Upper lobe of left lung (tissue), 4 donors: ENCODE results near the gene ERI2.

Source experiments
- CTCF ChIP-seq, 6 experiments: fragments of 450-650 bp in 4 of 6; fragments of 200-600 bp in 2 of 6; sonication (generic) in 2 of 6; IDR thresholded peaks; one replicate each; pipeline ENCODE4 v1.5.1; 2016 to 2019; ENCODE audit warnings: antibody characterized with exemption in 6 of 6
- POLR2AphosphoS5 ChIP-seq, 2 donors: sonication (generic); formaldehyde crosslinking; IDR thresholded peaks; one replicate each; pipeline ENCODE4 v1.5.1; 2017; ENCODE audit warnings: antibody characterized with exemption in 2 of 2

DNA sequence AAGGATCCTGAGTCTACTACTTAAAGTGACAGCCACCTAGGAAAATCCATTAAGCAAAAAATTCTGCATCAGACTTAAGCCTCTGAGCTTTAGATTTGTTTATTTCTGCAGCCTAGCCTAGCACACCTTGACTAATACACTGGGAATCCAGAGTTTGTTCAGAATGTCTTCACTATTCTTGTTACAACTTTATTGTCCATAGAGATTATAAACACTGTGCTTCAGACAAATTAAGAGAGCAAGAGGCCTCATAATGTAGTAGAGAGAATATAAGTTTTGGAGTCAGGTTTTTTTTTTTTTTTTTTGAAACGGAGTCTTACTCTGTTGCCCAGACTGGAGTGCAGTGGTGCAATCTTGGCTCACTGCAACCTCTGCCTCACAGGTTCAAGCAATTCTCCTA lies 55.7 kb downstream of the ERI2 start:
- TF ChIP-seq CTCF (IDR thresholded peaks at IDR 0.05) (no peak), POLR2AphosphoS5 (IDR thresholded peaks at IDR 0.05) (no peak)
